ENCODE measurements around the gene LCE4A. TPM values are rescaled to one million over a fixed set of nuclear protein-coding genes. Genes with fewer than 3 reads are reported as not detected.

LCE4A gene
- total RNA-seq, 1 experiment from 2014 or later = not detected

GRCh38 chr1:152756872-152757271 lies 48.9 kb downstream of the LCE4A start:
- no peak overlapping the region for H3K9ac ChIP-seq (ENCODE audit: low read length)
- no peak overlapping the region for H3K27ac ChIP-seq (ENCODE audit: low read length)
- peaks cover 8% of the 10 kb centered on the region; the same call in 1 of the 2 replicates for H3K27me3 ChIP-seq (ENCODE audit: low read length)
- H3K9me3 ChIP-seq (ENCODE audit: low read length) = no peaks in the 10 kb centered on the region
- ChIA-PET CTCF (no interaction called here), POLR2A (ENCODE audit: unreplicated experiment) (no interaction called here)
- no TSS peak for BruUV-seq (replicated peaks)
- TF ChIP-seq CTCF (conservative IDR thresholded peaks at IDR 0.05; ENCODE audit: low read depth, low read length) (no peak), EZH2phosphoT487 (IDR thresholded peaks at IDR 0.05; ENCODE audit: borderline replicate concordance, low read length) (no peak), EZH2 (IDR thresholded peaks at IDR 0.05; ENCODE audit: low read length, unreplicated experiment) (no peak)
- peaks cover 11% of the 10 kb centered on the region for H3K4me1 ChIP-seq (ENCODE audit: insufficient read depth, low read length)
- no peaks in the 10 kb centered on the region for H3K36me3 ChIP-seq (ENCODE audit: low read depth, low read length)
- no peak overlapping the region for H3K4me3 ChIP-seq (ENCODE audit: low read length)
- H3F3A ChIP-seq (ENCODE audit: low read length, unreplicated experiment) = no peaks in the 10 kb centered on the region
- no peak overlapping the region for H3K4me2 ChIP-seq (ENCODE audit: low read length)
- DNase-seq (peak; percentile 61), ATAC-seq (peak; percentile 58)
- H3K9me2 ChIP-seq (replicated peaks; ENCODE audit: low read length) = no peaks in the 10 kb centered on the region; the same call in 1 of the 2 replicates
- no peaks in the 10 kb centered on the region for H3K79me2 ChIP-seq (ENCODE audit: low read length)
- no peak overlapping the region for H2AFZ ChIP-seq (ENCODE audit: low read length)
- H4K20me1 ChIP-seq (ENCODE audit: low read length) = no peaks in the 10 kb centered on the region
- intact Hi-C loops (cut with micrococcal nuclease) = no loop called here

- H3K9me3 ChIP-seq (ENCODE audit: low read length) = no peaks in the 10 kb centered on the region
- H3K4me3 ChIP-seq (ENCODE audit: low read length) = no peak within 1 kb of the TSS
- BruUV-seq (replicated peaks) = no TSS peak
- no peak within 1 kb of the TSS for H3K9ac ChIP-seq (ENCODE audit: low read length)
- no peaks in the 10 kb centered on the region for H3K79me2 ChIP-seq (ENCODE audit: low read length)
- TF ChIP-seq EZH2 (IDR thresholded peaks at IDR 0.05; ENCODE audit: low read length, unreplicated experiment) (no peak), EZH2phosphoT487 (IDR thresholded peaks at IDR 0.05; ENCODE audit: borderline replicate concordance, low read length) (no peak), CTCF (conservative IDR thresholded peaks at IDR 0.05; ENCODE audit: low read depth, low read length) (no peak)
- H3F3A ChIP-seq (ENCODE audit: low read length, unreplicated experiment) = no peaks in the 10 kb centered on the region
- no peak for DNase-seq
- H3K9me2 ChIP-seq (replicated peaks; ENCODE audit: low read length) = no peaks in the 10 kb centered on the region; the same call in 1 of the 2 replicates
- ChIA-PET POLR2A (ENCODE audit: unreplicated experiment) (no interaction called here), CTCF (no interaction called here)
- no peaks in the 10 kb centered on the region for H3K36me3 ChIP-seq (ENCODE audit: low read depth, low read length)
- peaks cover 8% of the 10 kb centered on the region; the same call in 1 of the 2 replicates for H3K27me3 ChIP-seq (ENCODE audit: low read length)
- no peak within 1 kb of the TSS for H3K27ac ChIP-seq (ENCODE audit: low read length)
- no peaks in the 10 kb centered on the region for H4K20me1 ChIP-seq (ENCODE audit: low read length)
- no peak within 1 kb of the TSS for H2AFZ ChIP-seq (ENCODE audit: low read length)
- ATAC-seq = no peak
- no peak within 1 kb of the TSS for H3K4me2 ChIP-seq (ENCODE audit: low read length)
- peaks cover 3% of the 10 kb centered on the region for H3K4me1 ChIP-seq (ENCODE audit: insufficient read depth, low read length)
- intact Hi-C loops (cut with micrococcal nuclease) = no loop called here
Observed at GRCh38 chr1:152757747-152758146, 49.8 kb downstream of the LCE4A start, which contains the start of gene KPRP. Gene KPRP, plus strand, starts transcription at chr1:152758025. Its CDS starts 1,564 bp downstream, at chr1:152759589.

GRCh38 chr1:152758636-152759035 lies 50.7 kb downstream of the LCE4A start:
- CTCF ChIA-PET = no interaction called here
- Histone ChIP-seq H3K9me3 (ENCODE audit: low read length) (no peaks in the 10 kb centered on the region), H3K36me3 (ENCODE audit: low read depth, low read length) (no peaks in the 10 kb centered on the region), H2AFZ (ENCODE audit: low read length) (no peak overlapping the region), H3K79me2 (ENCODE audit: low read length) (no peaks in the 10 kb centered on the region), H3K4me1 (ENCODE audit: insufficient read depth, low read length) (no peaks in the 10 kb centered on the region; the same call in 1 of the 2 replicates), H3K4me3 (ENCODE audit: low read length) (no peak overlapping the region), H3K27me3 (ENCODE audit: low read length) (peaks cover 8% of the 10 kb centered on the region; the same call in 1 of the 2 replicates), H4K20me1 (ENCODE audit: low read length) (no peaks in the 10 kb centered on the region), H3K9ac (ENCODE audit: low read length) (no peak overlapping the region), H3K4me2 (ENCODE audit: low read length) (no peak overlapping the region), H3K9me2 (replicated peaks; ENCODE audit: low read length) (no peaks in the 10 kb centered on the region; the same call in 1 of the 2 replicates), H3F3A (ENCODE audit: low read length, unreplicated experiment) (no peaks in the 10 kb centered on the region), H3K27ac (ENCODE audit: low read length) (no peak overlapping the region)
- POLR2A ChIA-PET (ENCODE audit: unreplicated experiment) = no interaction called here
- TF ChIP-seq CTCF (conservative IDR thresholded peaks at IDR 0.05; ENCODE audit: low read depth, low read length) (no peak), EZH2 (IDR thresholded peaks at IDR 0.05; ENCODE audit: low read length, unreplicated experiment) (no peak), EZH2phosphoT487 (IDR thresholded peaks at IDR 0.05; ENCODE audit: borderline replicate concordance, low read length) (no peak)
- no TSS peak for BruUV-seq (replicated peaks)
- intact Hi-C loops (cut with micrococcal nuclease) = no loop called here
- DNase-seq = no peak
- ATAC-seq = no peak
